Neural crest cell (in vitro differentiated cells): Measurements from ENCODE around the gene GOPC. TPM values are rescaled to one million over a fixed set of nuclear protein-coding genes. Genes with fewer than 3 reads are reported as not detected.

Source experiments
- DNase-seq: peaks from one replicate; pipeline ENCODE4 v3.0.0; 2021; ENCODE audit warnings: low read depth, mixed read lengths, low spot score
- H3K27ac Mint-ChIP-seq: one replicate; pipeline ENCODE4 v1.8.0; 2021; ENCODE audit warnings: mild to moderate bottlenecking, mixed read lengths; ENCODE audit not compliant: unreplicated experiment
- H3K27me3 Mint-ChIP-seq: 2 replicates; pipeline ENCODE4 v1.8.0; 2021; ENCODE audit warnings: low read depth, mild to moderate bottlenecking, mixed read lengths
- H3K36me3 Mint-ChIP-seq: 2 replicates; pipeline ENCODE4 v1.8.0; 2021; ENCODE audit warnings: low read depth, mild to moderate bottlenecking, mixed read lengths
- H3K4me1 Mint-ChIP-seq: 2 replicates; pipeline ENCODE4 v1.8.0; 2021; ENCODE audit warnings: mixed read lengths
- H3K4me3 Mint-ChIP-seq: one replicate; pipeline ENCODE4 v1.8.0; 2021; ENCODE audit warnings: mild to moderate bottlenecking, mixed read lengths
- H3K9me3 Mint-ChIP-seq: 2 replicates; pipeline ENCODE4 v1.8.0; 2021; ENCODE audit warnings: mixed read lengths
- total RNA-seq: library from RNA; stranded (reverse); gene quantifications from 2 replicates; pipeline ENCODE4 v1.2.1, GENCODE V29; 2021
- TF ChIP-seq, protein P1 (sequence below): fragments of 200-600 bp; sonication (generic); conservative IDR thresholded peaks from 2 replicates; pipeline ENCODE4 v1.5.0; 2021; ENCODE audit warnings: antibody characterized with exemption, mild to moderate bottlenecking

GOPC gene
- total RNA-seq, 1 donor from 2014 or later, result 30.7 TPM

DNA sequence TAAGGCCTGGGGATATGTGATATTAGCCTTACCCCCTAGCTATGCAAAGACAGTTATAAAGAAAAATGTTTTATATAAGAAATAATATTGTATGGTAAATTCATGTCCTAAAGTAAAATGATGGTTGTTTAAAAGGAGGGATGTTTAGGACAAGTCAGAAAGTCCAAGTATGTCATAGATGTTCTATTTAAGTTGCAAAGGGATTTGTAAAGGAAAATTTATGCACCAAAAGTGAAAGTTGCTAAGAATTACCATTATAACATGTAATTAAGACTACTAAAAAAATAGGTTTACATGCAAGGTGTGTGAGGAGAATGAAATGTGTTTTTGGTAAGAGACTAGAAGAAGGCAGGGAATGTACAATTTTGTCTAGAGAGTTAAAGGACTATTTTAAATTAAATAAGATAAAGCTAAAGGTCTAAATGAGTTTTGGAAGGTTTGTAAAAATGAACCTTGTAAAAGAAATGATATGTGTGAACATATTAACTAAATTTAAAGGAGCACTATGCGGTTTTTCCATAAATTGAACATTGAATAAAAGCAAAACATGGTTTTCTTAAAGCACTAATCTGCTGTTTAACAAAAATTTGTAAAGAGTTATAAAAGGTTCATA, 22.7 kb upstream of the GOPC start:
- Mint-ChIP-seq H3K4me1 (no peaks in the 10 kb centered on the region), H3K27me3 (no peaks in the 10 kb centered on the region), H3K27ac (no peak overlapping the region), H3K36me3 (peaks cover 10% of the 10 kb centered on the region), H3K4me3 (no peak overlapping the region), H3K9me3 (peaks cover 13% of the 10 kb centered on the region)
- DNase-seq, result no peak
- TF ChIP-seq, protein P1, sequence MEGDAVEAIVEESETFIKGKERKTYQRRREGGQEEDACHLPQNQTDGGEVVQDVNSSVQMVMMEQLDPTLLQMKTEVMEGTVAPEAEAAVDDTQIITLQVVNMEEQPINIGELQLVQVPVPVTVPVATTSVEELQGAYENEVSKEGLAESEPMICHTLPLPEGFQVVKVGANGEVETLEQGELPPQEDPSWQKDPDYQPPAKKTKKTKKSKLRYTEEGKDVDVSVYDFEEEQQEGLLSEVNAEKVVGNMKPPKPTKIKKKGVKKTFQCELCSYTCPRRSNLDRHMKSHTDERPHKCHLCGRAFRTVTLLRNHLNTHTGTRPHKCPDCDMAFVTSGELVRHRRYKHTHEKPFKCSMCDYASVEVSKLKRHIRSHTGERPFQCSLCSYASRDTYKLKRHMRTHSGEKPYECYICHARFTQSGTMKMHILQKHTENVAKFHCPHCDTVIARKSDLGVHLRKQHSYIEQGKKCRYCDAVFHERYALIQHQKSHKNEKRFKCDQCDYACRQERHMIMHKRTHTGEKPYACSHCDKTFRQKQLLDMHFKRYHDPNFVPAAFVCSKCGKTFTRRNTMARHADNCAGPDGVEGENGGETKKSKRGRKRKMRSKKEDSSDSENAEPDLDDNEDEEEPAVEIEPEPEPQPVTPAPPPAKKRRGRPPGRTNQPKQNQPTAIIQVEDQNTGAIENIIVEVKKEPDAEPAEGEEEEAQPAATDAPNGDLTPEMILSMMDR, result no peak

GRCh38 chr6:117619178-117619577, 16.9 kb upstream of the GOPC start:
- Mint-ChIP-seq H3K9me3 (peaks cover 9% of the 10 kb centered on the region), H3K4me3 (no peak overlapping the region), H3K36me3 (peaks cover 3% of the 10 kb centered on the region), H3K4me1 (no peaks in the 10 kb centered on the region), H3K27ac (no peak overlapping the region), H3K27me3 (peaks cover 11% of the 10 kb centered on the region)
- TF ChIP-seq, protein P1, result no peak
- no peak for DNase-seq

GRCh38 chr6:117617210-117618035, 15.1 kb upstream of the GOPC start:
- peaks cover 5% of the 10 kb centered on the region for H3K9me3 Mint-ChIP-seq
- no peaks in the 10 kb centered on the region for H3K36me3 Mint-ChIP-seq
- TF ChIP-seq, protein P1, result no peak
- DNase-seq, result no peak
- H3K4me1 Mint-ChIP-seq, result no peaks in the 10 kb centered on the region
- no peak overlapping the region for H3K4me3 Mint-ChIP-seq
- peaks cover 16% of the 10 kb centered on the region for H3K27me3 Mint-ChIP-seq
- H3K27ac Mint-ChIP-seq, result no peak overlapping the region

DNA sequence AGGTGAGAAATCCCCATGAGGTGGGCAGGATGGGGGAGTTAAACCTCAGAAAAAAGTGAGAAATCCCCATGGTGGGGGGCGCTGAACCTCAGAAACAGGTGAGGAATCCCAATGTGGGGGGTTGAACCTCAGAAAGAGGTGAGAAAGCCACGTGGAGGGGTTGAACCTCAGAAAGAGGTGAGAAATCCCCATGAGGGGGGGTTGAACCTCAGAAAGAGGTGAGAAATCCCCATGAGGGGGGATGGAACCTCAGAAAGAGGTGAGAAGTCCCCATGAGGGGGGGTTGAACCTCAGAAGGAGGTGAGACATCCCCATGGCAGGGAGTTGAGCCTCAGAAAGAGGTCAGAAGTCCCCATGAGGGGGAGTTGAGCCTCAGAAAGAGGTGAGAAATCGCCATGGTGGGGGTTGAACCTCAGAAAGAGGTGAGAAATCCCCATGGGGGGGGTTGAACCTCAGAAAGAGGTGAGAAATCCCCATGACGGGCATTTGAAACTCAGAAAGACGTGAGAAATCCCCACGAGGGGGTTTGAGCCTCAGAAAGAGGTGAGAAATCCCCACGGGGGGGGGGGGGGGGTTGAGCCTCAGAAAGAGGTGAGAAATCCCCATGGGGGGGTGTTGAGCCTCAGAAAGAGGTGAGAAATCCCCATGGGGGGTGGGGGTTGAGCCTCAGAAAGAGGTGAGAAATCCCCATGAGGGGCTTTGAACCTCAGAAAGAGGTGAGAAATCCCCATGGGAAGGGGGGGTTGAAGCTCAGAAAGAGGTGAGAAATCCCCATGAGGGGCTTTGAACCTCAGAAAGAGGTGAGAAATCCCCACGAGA, 14.3 kb upstream of the GOPC start:
- H3K36me3 Mint-ChIP-seq, result no peaks in the 10 kb centered on the region

GRCh38 chr6:117615750-117616390, 13.6 kb upstream of the GOPC start:
- DNase-seq, result no peak
- Mint-ChIP-seq H3K36me3 (no peaks in the 10 kb centered on the region), H3K27me3 (peaks cover 19% of the 10 kb centered on the region), H3K4me1 (no peaks in the 10 kb centered on the region), H3K9me3 (peaks cover 5% of the 10 kb centered on the region), H3K4me3 (no peak overlapping the region), H3K27ac (no peak overlapping the region)
- TF ChIP-seq, protein P1, result no peak

More for the DNA sequence above, 14.3 kb upstream of the GOPC start:
- TF ChIP-seq, protein P1, result no peak
- H3K27ac Mint-ChIP-seq, result no peak overlapping the region
- no peaks in the 10 kb centered on the region for H3K4me1 Mint-ChIP-seq
- peaks cover 5% of the 10 kb centered on the region for H3K9me3 Mint-ChIP-seq
- peaks cover 19% of the 10 kb centered on the region for H3K27me3 Mint-ChIP-seq
- no peak overlapping the region for H3K4me3 Mint-ChIP-seq
- no peak for DNase-seq
